ENCODE data around the gene ANTXR1. TPM values are rescaled to one million over a fixed set of nuclear protein-coding genes. Genes with fewer than 3 reads are reported as not detected.

The ANTXR1 gene
- total RNA-seq, 1 donor = 206 TPM

DNA sequence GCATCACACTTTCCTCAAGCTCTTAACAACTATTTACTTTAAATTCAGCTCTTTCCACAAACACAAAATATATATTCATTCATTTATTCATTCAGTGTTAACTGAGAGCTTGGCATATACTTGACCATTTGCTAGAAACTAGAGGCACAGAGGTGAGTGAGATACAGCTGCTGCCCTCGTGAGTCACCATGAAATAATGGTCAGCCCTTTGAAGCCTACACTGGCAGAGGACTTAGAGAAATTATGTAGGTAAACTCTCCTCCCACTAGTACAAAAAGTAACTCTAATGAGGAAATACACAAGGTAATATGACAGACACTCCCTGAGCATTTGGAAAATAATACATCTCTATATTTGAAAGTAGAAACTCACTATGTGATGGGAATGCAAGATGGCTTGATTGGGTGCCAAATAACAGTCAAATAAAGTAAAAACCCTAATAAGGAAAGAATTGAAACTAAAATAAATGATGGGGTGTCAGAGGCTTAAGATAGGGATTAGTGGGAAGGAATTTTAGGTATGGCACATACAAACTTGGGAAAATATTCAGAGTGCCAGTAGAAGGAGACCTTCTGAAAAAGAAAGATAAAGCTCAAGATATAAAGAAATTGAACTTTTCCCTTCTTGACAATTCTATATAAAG lies 61.1 kb downstream of the ANTXR1 start:
- no peak overlapping the region for H3K4me3 ChIP-seq (ENCODE audit: low read depth, low read length)
- no peak for TF ChIP-seq CTCF (IDR thresholded peaks at IDR 0.05; ENCODE audit: insufficient read depth, low read depth, low read length)
- DNase-seq (ENCODE audit: low read depth) = no peak

DNA sequence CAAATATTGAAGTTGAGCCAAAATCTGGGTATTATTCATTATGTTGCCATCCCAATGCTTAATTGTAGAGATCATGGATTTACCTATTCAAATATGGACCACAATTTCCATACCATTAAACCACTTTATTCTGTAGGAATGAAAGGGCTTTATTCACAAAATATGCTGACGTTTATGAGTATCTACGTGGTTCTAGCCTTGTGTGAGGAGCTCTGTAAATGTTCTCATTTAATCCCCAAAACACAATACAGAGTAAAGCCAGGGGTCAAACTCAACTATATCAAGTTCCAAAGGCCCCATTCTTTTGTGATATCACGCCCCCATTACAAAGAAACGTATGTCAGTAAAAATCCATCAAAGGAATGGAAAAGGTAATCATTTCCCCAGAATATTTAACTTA lies 61.9 kb downstream of the ANTXR1 start:
- DNase-seq (ENCODE audit: low read depth) = no peak
- no peak for TF ChIP-seq CTCF (IDR thresholded peaks at IDR 0.05; ENCODE audit: insufficient read depth, low read depth, low read length)
- H3K4me3 ChIP-seq (ENCODE audit: low read depth, low read length) = no peak overlapping the region

GRCh38 chr2:69075486-69075885 lies 62.5 kb downstream of the ANTXR1 start:
- no peak for DNase-seq (ENCODE audit: low read depth)
- H3K4me3 ChIP-seq (ENCODE audit: low read depth, low read length) = no peak overlapping the region
- no peak for TF ChIP-seq CTCF (IDR thresholded peaks at IDR 0.05; ENCODE audit: insufficient read depth, low read depth, low read length)

DNA sequence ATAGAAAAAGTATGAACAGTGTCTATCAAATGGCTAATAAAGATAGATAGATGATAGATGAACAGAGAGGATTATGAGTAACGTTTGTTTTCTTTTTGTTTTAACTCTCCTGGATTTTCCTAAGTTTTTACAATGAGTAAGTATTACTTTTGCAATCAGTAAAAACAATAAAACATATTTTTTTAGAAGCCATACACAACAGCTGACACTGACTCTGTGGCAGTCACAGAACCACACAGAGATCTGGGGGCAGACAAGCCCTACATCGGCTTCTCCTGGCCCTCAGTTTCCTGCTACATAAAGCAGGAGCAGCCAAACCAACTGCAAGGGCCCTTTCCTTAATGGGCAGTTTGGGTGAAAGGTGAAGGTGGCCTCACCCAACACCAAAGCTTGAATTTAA lies 63.6 kb downstream of the ANTXR1 start:
- DNase-seq (ENCODE audit: low read depth) = no peak
- no peak for TF ChIP-seq CTCF (IDR thresholded peaks at IDR 0.05; ENCODE audit: insufficient read depth, low read depth, low read length)
- no peak overlapping the region for H3K4me3 ChIP-seq (ENCODE audit: low read depth, low read length)

GRCh38 chr2:69077252-69077950 lies 64.4 kb downstream of the ANTXR1 start:
- H3K4me3 ChIP-seq (ENCODE audit: low read depth, low read length) = no peak overlapping the region
- no peak for DNase-seq (ENCODE audit: low read depth)
- no peak for TF ChIP-seq CTCF (IDR thresholded peaks at IDR 0.05; ENCODE audit: insufficient read depth, low read depth, low read length)

GRCh38 chr2:69080071-69080470 lies 67.1 kb downstream of the ANTXR1 start:
- DNase-seq (ENCODE audit: low read depth) = no peak
- no peak overlapping the region for H3K4me3 ChIP-seq (ENCODE audit: low read depth, low read length)
- TF ChIP-seq CTCF (IDR thresholded peaks at IDR 0.05; ENCODE audit: insufficient read depth, low read depth, low read length) = no peak
